NT2/D1 (cell line): ENCODE results near the gene ARCN1.

Experiments
- DNase-seq: peaks from one replicate; pipeline ENCODE4 v3.0.0-alpha.2; 2011; ENCODE audit warnings: low read depth, low spot score
- H3K27me3 ChIP-seq: 2 replicates; pipeline ENCODE4 v1.6.0; 2011; ENCODE audit warnings: mild to moderate bottlenecking; ENCODE audit not compliant: insufficient read length, insufficient read depth
- H3K36me3 ChIP-seq: 2 replicates; pipeline ENCODE4 v1.6.1; 2011; ENCODE audit warnings: mild to moderate bottlenecking, low read length, mixed read lengths; ENCODE audit not compliant: insufficient read depth, insufficient read length
- H3K4me1 ChIP-seq: 2 replicates; pipeline ENCODE4 v1.5.1; 2011; ENCODE audit not compliant: insufficient read depth, insufficient read length
- H3K4me3 ChIP-seq: 2 replicates; pipeline ENCODE4 v1.5.1; 2011; ENCODE audit warnings: low read depth; ENCODE audit not compliant: insufficient read length
- H3K9ac ChIP-seq: 2 replicates; pipeline ENCODE4 v1.6.0; 2011; ENCODE audit warnings: low read depth; ENCODE audit not compliant: insufficient read length
- H3K9me3 ChIP-seq: 2 replicates; pipeline ENCODE4 v1.5.1; 2011; ENCODE audit warnings: mild to moderate bottlenecking, low read length; ENCODE audit not compliant: insufficient read depth
- SUZ12 ChIP-seq: IDR thresholded peaks from 2 replicates; pipeline ENCODE4 v1.6.1; 2011; ENCODE audit not compliant: insufficient read length, insufficient read depth; ENCODE audit errors: extremely low read depth
- YY1 ChIP-seq: IDR thresholded peaks from 2 replicates; pipeline ENCODE4 v1.6.1; 2011; ENCODE audit not compliant: insufficient read length, insufficient read depth
- ZNF274 ChIP-seq: IDR thresholded peaks from 2 replicates; pipeline ENCODE4 v1.6.1; 2011; ENCODE audit warnings: mild to moderate bottlenecking, low read depth, low read length

The ARCN1 gene

GRCh38 chr11:118572061-118572980 lies at the start of gene ARCN1:
ARCN1 (plus strand) TSS chr11:118572409; CDS start chr11:118572548, 139 bp downstream.
- Histone ChIP-seq H3K9ac (peak within 1 kb of the TSS; percentile 93), H3K9me3 (no peaks in the 10 kb centered on the region), H3K4me3 (peak within 1 kb of the TSS; percentile 95), H3K4me1 (no peaks in the 10 kb centered on the region), H3K36me3 (peaks cover 23% of the 10 kb centered on the region), H3K27me3 (no peaks in the 10 kb centered on the region)
- peak; percentile 79 for DNase-seq
- peak; percentile 62 for TF ChIP-seq YY1
- no peak for TF ChIP-seq SUZ12
- TF ChIP-seq ZNF274 = no peak

DNA sequence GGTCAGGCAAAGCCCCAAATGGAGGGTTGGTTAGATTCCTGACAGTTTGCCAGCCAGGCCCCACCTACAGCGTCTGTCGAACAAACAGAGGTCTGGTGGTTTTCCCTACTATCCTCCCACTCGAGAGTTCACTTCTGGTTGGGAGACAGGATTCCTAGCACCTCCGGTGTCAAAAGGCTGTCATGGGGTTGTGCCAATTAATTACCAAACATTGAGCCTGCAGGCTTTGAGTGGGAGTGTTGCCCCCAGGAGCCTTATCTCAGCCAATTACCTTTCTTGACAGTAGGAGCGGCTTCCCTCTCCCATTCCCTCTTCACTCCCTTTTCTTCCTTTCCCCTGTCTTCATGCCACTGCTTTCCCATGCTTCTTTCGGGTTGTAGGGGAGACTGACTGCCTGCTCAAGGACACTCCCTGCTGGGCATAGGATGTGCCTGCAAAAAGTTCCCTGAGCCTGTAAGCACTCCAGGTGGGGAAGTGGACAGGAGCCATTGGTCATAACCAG lies 49.6 kb upstream of the ARCN1 start:
- Histone ChIP-seq H3K4me1 (peaks cover 2% of the 10 kb centered on the region), H3K27me3 (no peaks in the 10 kb centered on the region), H3K9ac (no peak overlapping the region), H3K4me3 (no peak overlapping the region), H3K36me3 (peaks cover 76% of the 10 kb centered on the region), H3K9me3 (no peaks in the 10 kb centered on the region)
- no peak for DNase-seq
- TF ChIP-seq SUZ12 = no peak
- no peak for TF ChIP-seq ZNF274
- no peak for TF ChIP-seq YY1

- Histone ChIP-seq H3K36me3 (peaks cover 67% of the 10 kb centered on the region), H3K4me1 (peaks cover 5% of the 10 kb centered on the region)
Observed at GRCh38 chr11:118524356-118524755, 47.9 kb upstream of the ARCN1 start.

DNA sequence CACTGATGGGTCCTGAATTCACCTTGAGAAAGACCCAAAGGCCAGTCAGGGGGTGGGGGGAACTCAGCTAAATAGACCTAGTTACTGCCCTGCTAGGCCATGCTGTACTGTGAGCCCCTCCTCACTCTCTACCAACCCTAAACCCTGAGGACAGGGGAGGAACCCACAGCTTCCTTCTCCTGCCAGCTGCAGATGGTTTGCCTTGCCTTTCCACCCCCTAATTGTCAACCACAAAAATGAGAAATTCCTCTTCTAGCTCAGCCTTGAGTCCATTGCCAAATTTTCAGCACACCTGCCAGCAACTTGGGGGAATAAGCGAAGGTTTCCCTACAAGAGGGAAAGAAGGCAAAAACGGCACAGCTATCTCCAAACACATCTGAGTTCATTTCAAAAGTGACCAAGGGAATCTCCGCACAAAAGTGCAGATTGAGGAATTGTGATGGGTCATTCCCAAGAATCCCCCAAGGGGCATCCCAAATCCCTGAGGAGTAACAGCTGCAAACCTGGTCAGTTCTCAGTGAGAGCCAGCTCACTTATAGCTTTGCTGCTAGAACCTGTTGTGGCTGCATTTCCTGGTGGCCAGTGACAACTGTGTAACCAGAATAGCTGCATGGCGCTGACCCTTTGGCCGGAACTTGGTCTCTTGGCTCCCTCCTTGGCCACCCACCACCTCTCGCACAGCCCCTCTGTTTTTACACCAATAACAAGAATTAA lies 47.3 kb upstream of the ARCN1 start:
- no peak for TF ChIP-seq YY1
- no peak for TF ChIP-seq SUZ12
- no peak for TF ChIP-seq ZNF274
- H3K27me3 ChIP-seq = no peaks in the 10 kb centered on the region
- DNase-seq = no peak
- peaks cover 62% of the 10 kb centered on the region for H3K36me3 ChIP-seq
- no peak overlapping the region for H3K4me3 ChIP-seq
- no peak overlapping the region for H3K9ac ChIP-seq
- peaks cover 5% of the 10 kb centered on the region for H3K4me1 ChIP-seq
- H3K9me3 ChIP-seq = no peaks in the 10 kb centered on the region

More at GRCh38 chr11:118524356-118524755, 47.9 kb upstream of the ARCN1 start:
- Histone ChIP-seq H3K4me3 (no peak overlapping the region), H3K27me3 (no peaks in the 10 kb centered on the region), H3K9ac (no peak overlapping the region), H3K9me3 (no peaks in the 10 kb centered on the region)
- DNase-seq = no peak
- TF ChIP-seq ZNF274 (no peak), SUZ12 (no peak), YY1 (no peak)

GRCh38 chr11:118526688-118527087 lies 45.5 kb upstream of the ARCN1 start:
- no peak for DNase-seq
- no peak overlapping the region for H3K9ac ChIP-seq
- H3K9me3 ChIP-seq = no peaks in the 10 kb centered on the region
- no peaks in the 10 kb centered on the region for H3K27me3 ChIP-seq
- no peak overlapping the region for H3K4me3 ChIP-seq
- TF ChIP-seq SUZ12 (no peak), ZNF274 (no peak), YY1 (no peak)
- peaks cover 6% of the 10 kb centered on the region for H3K4me1 ChIP-seq
- peaks cover 45% of the 10 kb centered on the region for H3K36me3 ChIP-seq

- Histone ChIP-seq H3K36me3 (peaks cover 41% of the 10 kb centered on the region), H3K4me1 (peaks cover 10% of the 10 kb centered on the region), H3K27me3 (no peaks in the 10 kb centered on the region), H3K9ac (no peak within 1 kb of the TSS), H3K4me3 (no peak within 1 kb of the TSS), H3K9me3 (no peaks in the 10 kb centered on the region)
- TF ChIP-seq ZNF274 (no peak), SUZ12 (no peak), YY1 (no peak)
- DNase-seq = no peak
Observed at GRCh38 chr11:118527109-118527508, 45.1 kb upstream of the ARCN1 start, which contains the start of gene TTC36. TTC36 (plus strand) TSS chr11:118527474; CDS start chr11:118527495, 21 bp downstream.

- Histone ChIP-seq H3K9ac (no peak overlapping the region), H3K27me3 (no peaks in the 10 kb centered on the region), H3K9me3 (no peaks in the 10 kb centered on the region), H3K36me3 (peaks cover 28% of the 10 kb centered on the region), H3K4me1 (peaks cover 8% of the 10 kb centered on the region), H3K4me3 (no peak overlapping the region)
- no peak for TF ChIP-seq ZNF274
- no peak for TF ChIP-seq YY1
- TF ChIP-seq SUZ12 = no peak
- DNase-seq = no peak
Observed at GRCh38 chr11:118528511-118528910, 43.7 kb upstream of the ARCN1 start.
